H9 (cell line): Measurements from ENCODE around the gene IL1RAP. TPM values are rescaled to one million over a fixed set of nuclear protein-coding genes. Genes with fewer than 3 reads are reported as not detected.

Experiments used
- DNase-seq: peaks from one replicate; pipeline ENCODE4 v3.0.0-alpha.2; 2017
- H2AFZ ChIP-seq: one replicate; pipeline ENCODE4 v1.6.1; 2013; ENCODE audit warnings: mild to moderate bottlenecking, low read length, control low read depth, moderate library complexity
- H2AK5ac ChIP-seq: 2 replicates; pipeline ENCODE4 v1.6.1; 2013; ENCODE audit warnings: low read length, control low read depth, mixed read lengths; ENCODE audit not compliant: insufficient read length
- H2BK120ac ChIP-seq: one replicate; pipeline ENCODE4 v1.6.1; 2013; ENCODE audit warnings: low read depth, mild to moderate bottlenecking, low read length, control low read depth, inconsistent platforms; ENCODE audit not compliant: poor library complexity, severe bottlenecking
- H2BK12ac ChIP-seq: 2 replicates; pipeline ENCODE4 v1.6.1; 2013; ENCODE audit warnings: low read length, control low read depth, mixed read lengths, low read depth; ENCODE audit not compliant: insufficient read length
- H2BK15ac ChIP-seq: 2 replicates; pipeline ENCODE4 v1.6.1; 2013; ENCODE audit warnings: low read depth, low read length, control low read depth
- H2BK20ac ChIP-seq: one replicate; pipeline ENCODE4 v1.6.1; 2013; ENCODE audit warnings: low read depth, mild to moderate bottlenecking, low read length, control low read depth, inconsistent platforms; ENCODE audit not compliant: poor library complexity, severe bottlenecking
- H2BK5ac ChIP-seq: 2 replicates; pipeline ENCODE4 v1.6.1; 2013; ENCODE audit warnings: low read length, control low read depth, mixed read lengths; ENCODE audit not compliant: insufficient read length
- H3K14ac ChIP-seq: 2 replicates; pipeline ENCODE4 v1.6.1; 2013; ENCODE audit warnings: low read length, control low read depth; ENCODE audit not compliant: insufficient read depth
- H3K18ac ChIP-seq: 2 replicates; pipeline ENCODE4 v1.6.1; 2013; ENCODE audit warnings: low read depth, mild to moderate bottlenecking, mixed read lengths, low read length, control low read depth; ENCODE audit not compliant: insufficient read length
- H3K23ac ChIP-seq: 2 replicates; pipeline ENCODE4 v1.6.1; 2013; ENCODE audit warnings: low read length, control low read depth, mixed read lengths, low read depth; ENCODE audit not compliant: insufficient read length
- H3K23me2 ChIP-seq: 2 replicates; pipeline ENCODE4 v1.6.1; 2013; ENCODE audit warnings: low read depth, mild to moderate bottlenecking, mixed read lengths, low read length, control low read depth; ENCODE audit not compliant: insufficient read length, poor library complexity, severe bottlenecking
- H3K27ac ChIP-seq: 2 replicates; pipeline ENCODE4 v1.5.1; 2013; ENCODE audit warnings: low read length, control low read depth, mixed read lengths, low read depth; ENCODE audit not compliant: insufficient read length
- H3K27me3 ChIP-seq: 2 replicates; pipeline ENCODE4 v1.6.1; 2013; ENCODE audit warnings: low read length, control low read depth, inconsistent platforms; ENCODE audit not compliant: insufficient read depth
- H3K4ac ChIP-seq: 2 replicates; pipeline ENCODE4 v1.6.1; 2013; ENCODE audit warnings: low read depth, mild to moderate bottlenecking, control low read depth, inconsistent platforms, low read length, moderate library complexity
- H3K4me1 ChIP-seq: 2 replicates; pipeline ENCODE4 v1.6.1; 2013; ENCODE audit warnings: low read length, control low read depth, inconsistent platforms; ENCODE audit not compliant: insufficient read depth
- H3K4me2 ChIP-seq: 2 replicates; pipeline ENCODE4 v1.6.1; 2013; ENCODE audit warnings: low read length, control low read depth, mixed read lengths; ENCODE audit not compliant: insufficient read length, insufficient read depth
- H3K56ac ChIP-seq: 2 replicates; pipeline ENCODE4 v1.6.1; 2013; ENCODE audit warnings: low read depth, mild to moderate bottlenecking, mixed read lengths, low read length, control low read depth; ENCODE audit not compliant: insufficient read length
- H3K79me1 ChIP-seq: 2 replicates; pipeline ENCODE4 v1.6.1; 2013; ENCODE audit warnings: low read depth, mild to moderate bottlenecking, moderate library complexity, low read length, control low read depth, inconsistent platforms; ENCODE audit not compliant: insufficient read depth, poor library complexity, severe bottlenecking
- H3K79me2 ChIP-seq: 2 replicates; pipeline ENCODE4 v1.6.1; 2013; ENCODE audit warnings: low read length, control low read depth, inconsistent platforms; ENCODE audit not compliant: insufficient read depth
- H3K9ac ChIP-seq: 2 replicates; pipeline ENCODE4 v1.6.1; 2013; ENCODE audit warnings: low read length, control low read depth, mixed read lengths; ENCODE audit not compliant: insufficient read length; ENCODE audit errors: extremely low read depth
- H3K9me3 ChIP-seq: one replicate; pipeline ENCODE4 v1.6.1; 2013; ENCODE audit warnings: low read depth, low read length, inconsistent platforms; ENCODE audit not compliant: control insufficient read depth
- H3T11ph ChIP-seq: one replicate; pipeline ENCODE4 v1.6.1; 2013; ENCODE audit warnings: mild to moderate bottlenecking, low read length, control low read depth, inconsistent platforms
- H4K20me1 ChIP-seq: one replicate; pipeline ENCODE4 v1.6.1; 2013; ENCODE audit not compliant: control insufficient read depth, insufficient read length, insufficient read depth
- H4K5ac ChIP-seq: 2 replicates; pipeline ENCODE4 v1.6.1; 2013; ENCODE audit warnings: low read depth, mild to moderate bottlenecking, mixed read lengths, low read length, control low read depth; ENCODE audit not compliant: insufficient read length
- H4K8ac ChIP-seq: replicated peaks from 2 replicates; pipeline ENCODE4 v1.6.1; 2013; ENCODE audit warnings: low read length, control low read depth, mixed read lengths, low read depth; ENCODE audit not compliant: insufficient read length
- H4K91ac ChIP-seq: 2 replicates; pipeline ENCODE4 v1.6.1; 2013; ENCODE audit warnings: low read depth, mild to moderate bottlenecking, moderate library complexity, mixed read lengths, low read length, control low read depth; ENCODE audit not compliant: insufficient read length
- H3K27ac Mint-ChIP-seq, 3 experiments: 2 replicates in 2 of 3; 3 replicates in 1 of 3; pipeline ENCODE4 v1.8.0; 2020 to 2021; ENCODE audit warnings: mixed read lengths in 3 of 3, mild to moderate bottlenecking in 1 of 3, moderate library complexity in 1 of 3
- H3K27me3 Mint-ChIP-seq: 2 replicates; pipeline ENCODE4 v1.8.0; 2021; ENCODE audit warnings: low read depth, mild to moderate bottlenecking, moderate library complexity, mixed read lengths
- H3K36me3 Mint-ChIP-seq, 3 experiments: 2 replicates in 2 of 3; 3 replicates in 1 of 3; pipeline ENCODE4 v1.8.0; 2020 to 2021; ENCODE audit warnings: low read depth in 3 of 3, mixed read lengths in 3 of 3; ENCODE audit not compliant: insufficient read depth in 1 of 3
- H3K4me1 Mint-ChIP-seq, 2 experiments: 2 replicates each; pipeline ENCODE4 v1.8.0; 2020; ENCODE audit warnings: mixed read lengths in 2 of 2
- H3K4me3 Mint-ChIP-seq, 2 experiments: 2 replicates in 1 of 2; 3 replicates in 1 of 2; pipeline ENCODE4 v1.8.0; 2020 to 2021; ENCODE audit warnings: mild to moderate bottlenecking in 2 of 2, mixed read lengths in 2 of 2, moderate library complexity in 1 of 2
- H3K9me3 Mint-ChIP-seq, 2 experiments: 2 replicates in 1 of 2; 3 replicates in 1 of 2; pipeline ENCODE4 v1.8.0; 2020; ENCODE audit warnings: mild to moderate bottlenecking in 2 of 2, mixed read lengths in 2 of 2, moderate library complexity in 1 of 2
- CTCF ChIP-seq: fragments of 200-600 bp; sonication (generic); conservative IDR thresholded peaks from 3 replicates; pipeline ENCODE4 v1.8.0; 2021; ENCODE audit warnings: antibody characterized with exemption, mild to moderate bottlenecking
- WGBS: extraction: QIAGEN DNeasy Blood & Tissue Kit; methylation state at CpG from one replicate; pipeline ENCODE4 v1.1.7; 2013; ENCODE audit warnings: missing lambda C conversion rate, low lambda C conversion rate, mixed read lengths; ENCODE audit not compliant: insufficient read length; ENCODE audit errors: extremely low coverage; 5-methylcytosine and 5-hydroxymethylcytosine counted together
- total RNA-seq: library from RNA; stranded (reverse); gene quantifications from 2 replicates; pipeline ENCODE4 v1.2.1, GENCODE V29; 2021

Gene IL1RAP
- total RNA-seq, 1 experiment from 2014 or later, result 4.6 TPM

GRCh38 chr3:190606596-190606995, 92.7 kb downstream of the IL1RAP start:
- H3K9me3 Mint-ChIP-seq, result peaks cover 3% of the 10 kb centered on the region in 2 experiments; a peak in 3 of 5 replicates
- no peak overlapping the region for H2BK5ac ChIP-seq
- no peak overlapping the region for H2BK12ac ChIP-seq
- H2BK120ac ChIP-seq, result no peak overlapping the region
- WGBS, result no CpG with 5 or more reads among the region's 3 CpGs
- no peaks in the 10 kb centered on the region for H3K79me1 ChIP-seq
- H2BK15ac ChIP-seq, result no peak overlapping the region
- no peak overlapping the region for H3K27ac Mint-ChIP-seq
- no peak overlapping the region for H3K56ac ChIP-seq
- no peak overlapping the region for H3K4ac ChIP-seq
- DNase-seq, result no peak
- no peaks in the 10 kb centered on the region for H3K27me3 Mint-ChIP-seq
- no peak for TF ChIP-seq CTCF
- H2AK5ac ChIP-seq, result no peak overlapping the region
- H3T11ph ChIP-seq, result no peak overlapping the region
- H3K23ac ChIP-seq, result no peak overlapping the region
- H3K27me3 ChIP-seq, result no peaks in the 10 kb centered on the region
- no peak overlapping the region for H2AFZ ChIP-seq
- H3K9me3 ChIP-seq, result no peaks in the 10 kb centered on the region
- no peak overlapping the region for H4K5ac ChIP-seq
- no peak overlapping the region for H3K14ac ChIP-seq
- no peak overlapping the region for H3K18ac ChIP-seq
- no peaks in the 10 kb centered on the region for H3K4me1 ChIP-seq
- no peak overlapping the region for H2BK20ac ChIP-seq
- no peak overlapping the region for H3K4me3 Mint-ChIP-seq
- H4K8ac ChIP-seq, result no peak overlapping the region
- no peaks in the 10 kb centered on the region for H4K20me1 ChIP-seq
- no peak overlapping the region for H3K4me2 ChIP-seq
- no peaks in the 10 kb centered on the region for H3K23me2 ChIP-seq
- H3K36me3 Mint-ChIP-seq, result peaks cover 0 to 13% (median 13%) of the 10 kb centered on the region in 3 experiments; a peak in 6 of 7 replicates
- H4K91ac ChIP-seq, result no peak overlapping the region
- H3K4me1 Mint-ChIP-seq, result peaks cover 0 to 4% of the 10 kb centered on the region in 2 experiments; a peak in 2 of 4 replicates
- no peaks in the 10 kb centered on the region for H3K79me2 ChIP-seq
- H3K27ac ChIP-seq, result no peak overlapping the region
- H3K9ac ChIP-seq, result no peak overlapping the region
